Adrenal gland (tissue), 12 donors: ENCODE results near the gene EDEM3. TPM values are rescaled to one million over a fixed set of nuclear protein-coding genes. Genes with fewer than 3 reads are reported as not detected.

Source experiments
- DNase-seq, 7 donors: peaks; one replicate each; pipeline ENCODE4 v3.0.0-alpha.2; 2019 to 2020
- H3K27ac ChIP-seq, 5 donors: fragments of 200-600 bp; sonication (generic) in 4 of 5; 1 replicate in 3 of 5; 2 replicates in 2 of 5; pipeline versions ENCODE4 v1.5.1 to v1.8.0; 2016 to 2020; ENCODE audit warnings: mild to moderate bottlenecking in 1 of 5
- H3K27me3 ChIP-seq: fragments of 200-600 bp; 2 replicates; pipeline ENCODE4 v1.8.0; 2021
- H3K36me3 ChIP-seq, 2 donors: fragments of 200-600 bp; replicated peaks in 1 of 2; 1 replicate in 1 of 2; 2 replicates in 1 of 2; pipeline versions ENCODE4 v1.5.1 to v1.8.0; 2018 to 2022
- H3K4me1 ChIP-seq, 2 donors: fragments of 200-600 bp; replicated peaks in 1 of 2; 1 replicate in 1 of 2; 2 replicates in 1 of 2; pipeline versions ENCODE4 v1.5.1 to v1.8.0; 2018 to 2021
- H3K4me3 ChIP-seq, 4 donors: fragments of 200-600 bp; sonication (generic) in 3 of 4; one replicate each; pipeline ENCODE4 v1.5.1; 2016 to 2018
- H3K9me3 ChIP-seq, 3 donors: fragments of 200-600 bp; sonication (generic) in 1 of 3; replicated peaks in 1 of 3; 1 replicate in 2 of 3; 2 replicates in 1 of 3; pipeline versions ENCODE4 v1.5.1 to v1.8.0; 2016 to 2021
- POLR2A ChIP-seq, 2 donors: fragments of 450-650 bp; IDR thresholded peaks; one replicate each; pipeline ENCODE4 v1.6.1; 2017; ENCODE audit warnings: antibody characterized with exemption in 2 of 2, mild to moderate bottlenecking in 2 of 2, moderate library complexity in 1 of 2
- WGBS, 4 donors: extraction: QIAGEN DNeasy Blood & Tissue Kit in 2 of 4; methylation state at CpG; one replicate each; pipeline versions ENCODE4 v1.1.5 to v1.1.7; 2013 to 2017; 5-methylcytosine and 5-hydroxymethylcytosine counted together
- intact Hi-C, 2 donors: fragments of 100-400 bp; cut with DNase I; formaldehyde crosslinking; loops; one replicate each; pipeline versions ENCODE4 v1.14.1 to v1.15.0; 2022 to 2023
- polyA plus RNA-seq, 3 donors: library from polyadenylated mRNA; stranded (reverse); fragments of 200-250 nt in 2 of 3; fragments of 350-450 nt in 1 of 3; fragmentation: Illumina TruSeq in 1 of 3; extraction: RNeasy Lipid Tissue Mini Kit (QIAGEN cat#74804) in 1 of 3; gene quantifications; one replicate each; pipeline ENCODE4 v1.2.3, GENCODE V29; 2013 to 2014
- total RNA-seq, 9 donors: library from RNA; depleted of rRNA in 4 of 9; stranded (reverse); fragments of >200 nt in 4 of 9; fragments of 120-200 nt in 1 of 9; fragmentation: NEBNext Ultra II Directional in 1 of 9; extraction: Animal tissue kit (Norgen Biotek cat#: 25700) in 1 of 9; gene quantifications; one replicate each; pipeline versions ENCODE4 v1.1.0 to v1.2.4, GENCODE V29; 2013 to 2023
- TF ChIP-seq, protein P1 (sequence below), 6 experiments: fragments of 450-650 bp in 4 of 6; fragments of 200-600 bp in 2 of 6; sonication (generic) in 1 of 6; IDR thresholded peaks; 1 replicate in 5 of 6; 2 replicates in 1 of 6; pipeline versions ENCODE4 v1.5.1 to v1.8.0; 2016 to 2021; ENCODE audit warnings: antibody characterized with exemption in 6 of 6, mild to moderate bottlenecking in 2 of 6, moderate library complexity in 1 of 6
- donor health status: healthy with polysubstance abuse.
- donor health status: Bipolar disorder and iron deficiency.
- donor health status: DM: yes; HTN: yes; CAD: no.
- donor health status: DM: no; HTN: no; CAD: no.
- donor health status: DM: no; HTN: no; CAD: no.
- donor health status: DM: yes; HTN: yes; CAD: no.

Gene EDEM3
- total and polyA plus RNA-seq, 12 donors, result 6.5 to 61.2 (median 33.4) TPM

DNA sequence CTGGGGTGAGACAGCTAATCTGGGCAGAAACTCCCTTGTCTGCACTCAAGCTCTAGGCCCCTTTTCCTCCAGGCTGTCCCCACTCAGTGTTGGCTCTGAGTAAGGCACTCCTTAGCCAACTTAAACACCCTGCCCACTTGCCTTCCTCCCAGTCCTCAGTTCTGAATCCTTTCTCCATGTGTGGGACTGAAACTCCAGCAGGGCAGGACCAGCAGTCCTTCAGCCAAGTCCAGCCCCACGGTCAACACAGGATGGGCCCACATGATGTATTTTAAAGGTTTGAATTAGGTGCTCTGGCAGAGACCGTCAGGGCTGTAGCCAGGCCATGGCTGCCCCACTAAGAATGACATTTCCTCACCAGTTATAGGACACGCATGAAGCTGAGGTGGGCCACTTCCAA lies 107.8 kb downstream of the EDEM3 start:
- WGBS, 4 donors, result 87 to 96% (median 92%) methylated on average over 3 of the region's 3 CpGs
- no peak overlapping the region for H3K27ac ChIP-seq

DNA sequence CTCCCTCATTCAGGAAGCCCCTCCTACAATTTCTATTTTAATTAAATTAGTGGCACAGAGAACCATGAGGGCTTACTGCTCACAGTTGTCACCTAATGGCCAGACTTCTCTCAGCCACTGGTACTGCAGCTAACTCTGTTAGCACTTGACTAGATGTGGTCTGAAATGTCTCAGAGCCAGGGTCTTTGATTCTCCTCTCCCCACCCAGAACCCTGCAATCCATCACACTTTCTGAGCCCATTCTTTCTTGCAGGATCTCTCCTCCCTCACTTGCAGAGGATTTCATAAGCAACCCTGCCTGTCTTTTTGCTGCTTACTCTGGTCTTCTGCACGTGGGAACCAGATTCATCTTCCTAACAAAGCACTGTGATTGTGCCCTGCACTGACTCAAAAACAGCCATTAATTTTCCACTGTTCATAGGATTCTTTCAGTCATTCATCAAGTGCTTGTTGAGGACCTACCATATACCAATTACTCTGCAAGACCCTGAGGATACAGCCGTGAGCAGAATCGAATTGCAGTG lies 108.4 kb downstream of the EDEM3 start:
- intact Hi-C loops, result no loop called here
- no peaks in the 10 kb centered on the region for H3K36me3 ChIP-seq
- DNase-seq, result no peak
- no peaks in the 10 kb centered on the region for H3K9me3 ChIP-seq
- 83 to 90% (median 88%) methylated on average over 3 of the region's 3 CpGs for WGBS, 4 donors
- H3K27ac ChIP-seq, result no peak overlapping the region
- peaks cover 24 to 37% of the 10 kb centered on the region in 2 donors for H3K4me1 ChIP-seq
- no peak for TF ChIP-seq POLR2A (IDR thresholded peaks at IDR 0.05)
- TF ChIP-seq, protein P1, sequence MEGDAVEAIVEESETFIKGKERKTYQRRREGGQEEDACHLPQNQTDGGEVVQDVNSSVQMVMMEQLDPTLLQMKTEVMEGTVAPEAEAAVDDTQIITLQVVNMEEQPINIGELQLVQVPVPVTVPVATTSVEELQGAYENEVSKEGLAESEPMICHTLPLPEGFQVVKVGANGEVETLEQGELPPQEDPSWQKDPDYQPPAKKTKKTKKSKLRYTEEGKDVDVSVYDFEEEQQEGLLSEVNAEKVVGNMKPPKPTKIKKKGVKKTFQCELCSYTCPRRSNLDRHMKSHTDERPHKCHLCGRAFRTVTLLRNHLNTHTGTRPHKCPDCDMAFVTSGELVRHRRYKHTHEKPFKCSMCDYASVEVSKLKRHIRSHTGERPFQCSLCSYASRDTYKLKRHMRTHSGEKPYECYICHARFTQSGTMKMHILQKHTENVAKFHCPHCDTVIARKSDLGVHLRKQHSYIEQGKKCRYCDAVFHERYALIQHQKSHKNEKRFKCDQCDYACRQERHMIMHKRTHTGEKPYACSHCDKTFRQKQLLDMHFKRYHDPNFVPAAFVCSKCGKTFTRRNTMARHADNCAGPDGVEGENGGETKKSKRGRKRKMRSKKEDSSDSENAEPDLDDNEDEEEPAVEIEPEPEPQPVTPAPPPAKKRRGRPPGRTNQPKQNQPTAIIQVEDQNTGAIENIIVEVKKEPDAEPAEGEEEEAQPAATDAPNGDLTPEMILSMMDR (IDR thresholded peaks at IDR 0.05), result no peak
- no peak overlapping the region for H3K4me3 ChIP-seq
- H3K27me3 ChIP-seq, result no peaks in the 10 kb centered on the region

More for the DNA sequence above, 107.8 kb downstream of the EDEM3 start:
- TF ChIP-seq, protein P1 (IDR thresholded peaks at IDR 0.05), result no peak
- no peak for TF ChIP-seq POLR2A (IDR thresholded peaks at IDR 0.05)
- no peaks in the 10 kb centered on the region for H3K9me3 ChIP-seq
- H3K36me3 ChIP-seq, result no peaks in the 10 kb centered on the region
- no peak overlapping the region for H3K4me3 ChIP-seq
- H3K27me3 ChIP-seq, result no peaks in the 10 kb centered on the region
- DNase-seq, result no peak
- intact Hi-C loops, result no loop called here
- H3K4me1 ChIP-seq, result peaks cover 21 to 34% of the 10 kb centered on the region in 2 donors

DNA sequence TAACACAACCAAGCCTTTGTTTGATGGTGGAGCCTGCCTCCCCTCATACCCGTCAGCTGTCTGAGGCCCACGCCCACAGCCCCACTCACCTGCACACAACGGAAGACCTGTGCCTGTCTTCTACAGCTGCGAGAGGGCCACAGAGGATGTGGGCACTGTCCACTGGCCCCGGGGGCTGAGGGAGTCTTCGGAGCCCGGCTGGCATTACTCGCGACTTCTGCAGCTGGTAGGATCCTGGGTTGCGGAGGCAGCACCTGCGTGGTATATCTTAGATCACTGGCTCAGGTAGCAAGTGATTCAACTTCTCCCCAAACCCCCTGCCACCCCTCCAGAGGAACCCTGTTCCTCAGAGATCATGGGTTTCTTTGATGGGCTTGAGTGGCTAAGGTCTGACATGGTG lies 109.9 kb downstream of the EDEM3 start:
- Histone ChIP-seq H3K4me3 (no peak overlapping the region), H3K4me1 (peaks cover 24 to 34% of the 10 kb centered on the region in 2 donors), H3K27me3 (no peaks in the 10 kb centered on the region), H3K27ac (no peak overlapping the region), H3K36me3 (no peaks in the 10 kb centered on the region), H3K9me3 (no peaks in the 10 kb centered on the region)
- WGBS, 4 donors, result 93 to 97% (median 97%) methylated on average over 11 of the region's 11 CpGs; no CpG with 5 or more reads in 1 of the 4 donors
- no peak for DNase-seq
- TF ChIP-seq POLR2A (IDR thresholded peaks at IDR 0.05), result no peak
- TF ChIP-seq, protein P1 (IDR thresholded peaks at IDR 0.05), result no peak
- intact Hi-C loops, result no loop called here

DNA sequence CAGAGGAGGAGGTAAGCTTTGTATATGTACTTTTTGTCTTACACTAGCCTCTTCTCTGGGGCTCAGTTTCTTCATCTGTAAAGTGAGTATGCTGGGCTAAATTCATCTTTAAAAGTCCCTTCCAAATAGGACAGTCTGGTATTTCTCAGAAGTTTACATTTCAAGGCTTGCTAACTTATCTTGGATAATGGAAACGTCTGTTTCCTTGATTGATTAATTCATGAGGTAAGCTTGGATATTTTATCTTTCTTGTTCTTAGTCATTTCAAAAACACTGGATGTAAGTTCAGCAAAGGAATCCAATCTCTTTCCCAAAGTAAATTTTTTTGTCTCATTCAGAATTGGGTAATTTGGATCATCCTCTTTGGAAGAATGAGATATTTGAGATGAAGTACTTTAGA lies 111.0 kb downstream of the EDEM3 start:
- 20 to 31% (median 26%) methylated on average over 1 of the region's 1 CpG for WGBS, 4 donors
- H3K36me3 ChIP-seq, result no peaks in the 10 kb centered on the region
- intact Hi-C loops, result no loop called here

More for the DNA sequence above, 111.0 kb downstream of the EDEM3 start:
- H3K27ac ChIP-seq, result no peak overlapping the region
- no peak overlapping the region for H3K4me3 ChIP-seq
- no peak for TF ChIP-seq POLR2A (IDR thresholded peaks at IDR 0.05)
- TF ChIP-seq, protein P1 (IDR thresholded peaks at IDR 0.05), result no peak
- DNase-seq, result no peak
- no peaks in the 10 kb centered on the region for H3K27me3 ChIP-seq
- no peaks in the 10 kb centered on the region for H3K9me3 ChIP-seq
- H3K4me1 ChIP-seq, result peaks cover 23 to 24% of the 10 kb centered on the region in 2 donors
